Keratinocyte (primary cell): ENCODE data around the gene KIAA1217.

Experiments used
- EZH2 ChIP-seq: IDR thresholded peaks from one replicate; pipeline ENCODE4 v1.6.1; 2012; ENCODE audit warnings: inconsistent platforms, mild to moderate bottlenecking, low read length, moderate library complexity
- TF ChIP-seq, protein P1 (sequence below), 3 experiments: IDR thresholded peaks in 1 of 3; conservative IDR thresholded peaks in 1 of 3; optimal IDR thresholded peaks in 1 of 3; 2 replicates in 2 of 3; 3 replicates in 1 of 3; pipeline versions ENCODE3 to v1.5.1; 2011; ENCODE audit warnings: low read length in 3 of 3, mild to moderate bottlenecking in 3 of 3, moderate library complexity in 2 of 3, control low read depth in 1 of 3, inconsistent platforms in 1 of 3; ENCODE audit not compliant: insufficient read depth in 2 of 3; ENCODE audit errors: extremely low read depth in 1 of 3

- TF ChIP-seq, protein P1, sequence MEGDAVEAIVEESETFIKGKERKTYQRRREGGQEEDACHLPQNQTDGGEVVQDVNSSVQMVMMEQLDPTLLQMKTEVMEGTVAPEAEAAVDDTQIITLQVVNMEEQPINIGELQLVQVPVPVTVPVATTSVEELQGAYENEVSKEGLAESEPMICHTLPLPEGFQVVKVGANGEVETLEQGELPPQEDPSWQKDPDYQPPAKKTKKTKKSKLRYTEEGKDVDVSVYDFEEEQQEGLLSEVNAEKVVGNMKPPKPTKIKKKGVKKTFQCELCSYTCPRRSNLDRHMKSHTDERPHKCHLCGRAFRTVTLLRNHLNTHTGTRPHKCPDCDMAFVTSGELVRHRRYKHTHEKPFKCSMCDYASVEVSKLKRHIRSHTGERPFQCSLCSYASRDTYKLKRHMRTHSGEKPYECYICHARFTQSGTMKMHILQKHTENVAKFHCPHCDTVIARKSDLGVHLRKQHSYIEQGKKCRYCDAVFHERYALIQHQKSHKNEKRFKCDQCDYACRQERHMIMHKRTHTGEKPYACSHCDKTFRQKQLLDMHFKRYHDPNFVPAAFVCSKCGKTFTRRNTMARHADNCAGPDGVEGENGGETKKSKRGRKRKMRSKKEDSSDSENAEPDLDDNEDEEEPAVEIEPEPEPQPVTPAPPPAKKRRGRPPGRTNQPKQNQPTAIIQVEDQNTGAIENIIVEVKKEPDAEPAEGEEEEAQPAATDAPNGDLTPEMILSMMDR (optimal IDR thresholded peaks at IDR 0.05 in 1 of 3, IDR thresholded peaks at IDR 0.05 in 1 of 3, conservative IDR thresholded peaks at IDR 0.05 in 1 of 3; ENCODE audit: extremely low read depth in 1 of 3, insufficient read depth in 2 of 3, low read length in 3 of 3), result no peak
- no peak for TF ChIP-seq EZH2
Measured at GRCh38 chr10:24515481-24515880, 306.5 kb downstream of the KIAA1217 start.
